Fibroblast of skin of scalp (primary cell): ENCODE results near the gene CFLAR.

Source experiments
- DNase-seq: peaks from one replicate; pipeline ENCODE4 v3.0.0-alpha.2; 2013

The CFLAR gene

DNA sequence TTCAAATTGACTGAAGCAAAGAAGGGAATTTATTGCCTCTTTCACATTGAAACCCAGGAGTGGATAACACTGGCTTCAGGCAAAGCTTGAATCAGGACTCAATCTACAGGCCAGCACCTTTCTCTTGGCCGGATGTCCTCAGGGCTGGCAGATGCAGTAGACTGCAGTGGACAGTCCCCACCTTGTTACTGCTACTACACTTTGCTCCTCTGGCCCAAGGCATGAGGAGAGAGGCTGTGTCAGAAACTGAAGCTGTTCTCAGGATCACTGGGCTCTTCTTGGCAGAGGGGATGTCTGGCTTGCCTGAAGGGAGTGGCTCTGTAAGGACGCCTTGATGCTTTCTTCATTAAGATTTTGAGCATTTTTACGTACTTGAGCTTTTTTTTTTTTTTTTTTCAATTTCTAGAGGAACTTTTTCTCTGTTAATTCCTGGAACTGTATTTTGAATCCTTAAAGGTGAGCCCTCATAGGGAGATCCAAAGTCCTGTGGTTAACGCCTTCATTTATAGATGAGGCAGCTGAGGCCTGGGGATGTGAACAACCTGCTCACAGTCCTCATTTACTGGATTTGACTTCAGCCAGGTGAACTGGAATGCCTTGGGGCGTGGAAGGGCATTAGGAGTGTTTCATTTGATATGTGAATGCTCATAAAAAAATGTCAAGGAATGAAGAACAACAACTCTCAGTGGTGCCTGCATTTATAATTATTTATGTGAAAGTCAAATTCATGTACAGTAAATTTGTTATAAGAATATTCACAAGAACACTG is 103.5 kb downstream of the CFLAR start:
- DNase-seq, result no peak

GRCh38 chr2:201220102-201220570 is 104.2 kb downstream of the CFLAR start:
- DNase-seq, result no peak

GRCh38 chr2:201223089-201224073 is 107.4 kb downstream of the CFLAR start:
- no peak for DNase-seq
